ENCODE measurements around the gene SCYL1.
A peak's percentile ranks its signal among the peaks of the same experiment; 100 is the strongest.
"Not testable (repeated sequence)": the region's sequence is repeated elsewhere in the genome, so short reads cannot be mapped to it uniquely, and the experiment has no call there.

The SCYL1 gene

DNA sequence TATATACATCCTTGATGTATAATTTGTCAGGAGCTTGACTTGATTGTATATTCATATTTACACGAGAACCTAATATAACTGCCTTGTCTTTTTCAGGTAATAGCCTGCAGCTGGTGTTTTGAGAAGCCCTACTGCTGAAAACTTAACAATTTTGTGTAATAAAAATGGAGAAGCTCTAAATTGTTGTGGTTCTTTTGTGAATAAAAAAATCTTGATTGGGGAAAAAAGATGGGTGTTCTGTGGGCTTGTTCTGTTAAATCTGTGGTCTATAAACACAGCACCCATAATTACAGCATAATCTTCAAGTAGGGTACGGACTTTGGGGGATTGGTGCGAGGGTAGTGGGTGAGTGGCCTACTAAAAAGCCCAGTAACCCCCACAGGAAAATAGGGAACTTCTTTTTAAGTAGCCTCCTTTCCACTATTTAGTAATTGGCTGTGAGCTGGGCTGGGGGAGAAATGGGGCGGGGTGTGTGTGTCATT, 18.6 kb upstream of the SCYL1 start:
- DNase-seq: no peak

DNA sequence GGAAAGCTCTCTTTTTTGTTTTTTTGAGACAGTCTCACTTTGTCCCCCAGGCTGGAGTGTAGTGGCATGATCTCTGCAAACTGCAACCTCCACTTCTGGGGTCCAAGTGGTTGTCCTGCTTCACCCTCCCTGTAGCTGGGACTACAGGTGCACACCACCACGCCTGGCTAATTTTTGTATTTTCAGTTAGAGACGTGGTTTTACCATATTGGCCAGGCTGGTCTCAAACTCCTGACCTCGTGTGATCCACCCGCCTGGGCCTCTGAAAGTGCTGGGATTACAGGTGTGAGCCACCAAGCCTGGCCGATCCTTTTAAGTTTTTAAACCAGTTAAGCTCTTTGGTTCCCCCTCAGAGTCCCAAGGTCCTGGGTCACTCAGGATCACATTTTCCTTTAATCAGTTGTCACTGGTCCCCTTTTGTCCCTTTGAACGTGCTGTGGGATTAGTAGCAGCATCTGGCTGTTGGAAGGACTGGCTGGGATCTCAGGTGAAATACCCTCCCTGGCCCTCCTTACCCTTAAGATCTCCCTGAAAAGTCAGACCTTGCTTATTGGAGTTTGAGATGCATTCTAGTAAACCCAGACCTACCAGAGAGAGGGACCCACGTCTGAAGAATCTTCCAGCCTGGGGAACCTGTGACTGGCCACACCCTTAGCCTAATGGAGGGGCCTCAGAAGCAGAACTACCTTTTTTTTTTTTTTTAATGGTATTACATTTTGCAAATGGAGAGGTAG, 17.9 kb upstream of the SCYL1 start:
- peak; percentile 22 for DNase-seq

DNA sequence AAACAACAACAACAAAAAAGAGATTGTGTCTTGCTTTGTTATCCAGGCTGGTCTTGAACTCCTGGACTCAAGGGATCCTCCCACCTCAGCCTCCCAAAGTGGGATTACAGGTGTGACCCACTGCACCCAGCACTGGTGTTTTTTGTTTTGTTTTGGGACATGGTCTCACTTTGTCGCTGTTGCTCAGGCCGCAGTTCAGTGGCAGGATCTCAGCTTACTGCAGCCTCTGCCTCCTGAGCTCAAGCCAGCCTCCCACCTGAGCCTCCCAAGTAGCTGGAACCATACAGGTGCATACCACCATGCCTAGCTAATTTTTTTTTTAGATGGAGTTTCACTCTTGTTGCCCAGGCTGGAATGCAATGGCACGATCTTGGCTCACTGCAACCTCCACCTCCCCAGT, 12.6 kb upstream of the SCYL1 start:
- not testable (repeated sequence) for DNase-seq

DNA sequence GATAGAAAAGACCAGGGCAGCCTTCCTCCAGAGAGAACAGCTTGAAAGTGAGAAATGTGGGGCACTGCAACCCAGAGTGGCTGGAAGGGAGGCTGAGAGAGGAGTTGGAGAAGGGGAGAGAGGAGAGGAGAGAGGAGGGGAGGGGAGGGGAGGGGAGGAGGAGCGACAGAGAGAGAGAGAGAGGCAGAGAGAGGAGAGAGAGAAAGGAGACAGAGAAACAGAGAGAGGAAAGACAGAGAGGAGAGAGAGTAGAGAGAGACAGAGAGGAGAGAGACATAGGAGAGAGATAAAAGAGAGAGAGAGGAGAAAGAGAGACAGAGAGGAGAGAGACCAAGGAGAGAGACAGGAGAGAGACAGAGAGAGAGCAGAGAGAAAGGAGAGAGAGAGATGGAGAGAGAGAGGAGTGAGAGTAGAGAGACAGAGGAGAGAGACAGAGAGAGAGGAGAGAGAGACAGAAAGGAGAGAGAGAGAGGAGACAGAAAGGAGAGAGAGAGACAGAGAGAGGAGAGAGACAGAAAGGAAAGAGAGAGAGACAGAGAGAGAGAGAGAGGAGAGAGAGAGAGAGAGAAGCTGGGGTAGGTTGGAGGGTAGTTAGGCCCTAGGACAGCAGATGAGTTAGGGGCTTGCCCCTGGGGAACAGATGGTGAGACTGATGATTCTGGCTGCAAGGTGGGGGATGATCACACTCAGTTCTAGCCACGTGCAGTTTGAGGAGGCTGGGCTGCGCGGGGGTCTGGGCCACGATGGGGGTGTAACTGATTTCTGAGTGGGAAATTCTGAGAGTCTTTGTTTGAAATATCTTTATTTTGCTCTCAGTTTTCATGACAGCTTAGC, 8.5 kb upstream of the SCYL1 start:
- DNase-seq: no peak

DNA sequence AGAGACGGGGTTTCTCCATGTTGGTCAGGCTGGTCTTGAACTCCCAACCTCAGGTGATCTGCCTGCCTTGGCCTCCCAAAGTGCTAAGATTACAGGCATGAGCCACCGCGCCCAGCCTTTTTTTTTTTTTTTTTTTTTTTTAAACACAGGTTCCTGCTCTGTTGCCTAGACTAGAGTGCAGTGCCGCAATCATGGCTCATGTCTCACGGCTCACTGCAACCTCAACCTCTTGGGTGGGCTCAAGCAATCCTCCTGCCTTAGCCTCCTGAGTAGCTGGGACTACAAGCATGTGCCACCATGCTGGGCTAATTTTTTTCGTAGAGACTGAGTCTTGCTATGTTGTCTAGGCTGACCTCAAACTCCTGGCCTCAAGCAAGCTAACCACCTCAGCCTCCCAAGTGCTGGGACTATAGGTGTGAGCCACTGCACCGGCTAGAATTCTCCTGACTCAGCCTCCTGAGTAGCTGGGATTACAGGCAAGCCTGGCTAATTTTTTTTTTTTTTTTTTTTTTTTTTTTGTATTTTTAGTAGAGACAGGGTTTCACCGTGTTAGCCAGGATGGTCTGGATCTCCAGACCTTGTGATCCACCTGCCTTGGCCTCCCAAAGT, 5.8 kb upstream of the SCYL1 start:
- not testable (repeated sequence) for DNase-seq

DNA sequence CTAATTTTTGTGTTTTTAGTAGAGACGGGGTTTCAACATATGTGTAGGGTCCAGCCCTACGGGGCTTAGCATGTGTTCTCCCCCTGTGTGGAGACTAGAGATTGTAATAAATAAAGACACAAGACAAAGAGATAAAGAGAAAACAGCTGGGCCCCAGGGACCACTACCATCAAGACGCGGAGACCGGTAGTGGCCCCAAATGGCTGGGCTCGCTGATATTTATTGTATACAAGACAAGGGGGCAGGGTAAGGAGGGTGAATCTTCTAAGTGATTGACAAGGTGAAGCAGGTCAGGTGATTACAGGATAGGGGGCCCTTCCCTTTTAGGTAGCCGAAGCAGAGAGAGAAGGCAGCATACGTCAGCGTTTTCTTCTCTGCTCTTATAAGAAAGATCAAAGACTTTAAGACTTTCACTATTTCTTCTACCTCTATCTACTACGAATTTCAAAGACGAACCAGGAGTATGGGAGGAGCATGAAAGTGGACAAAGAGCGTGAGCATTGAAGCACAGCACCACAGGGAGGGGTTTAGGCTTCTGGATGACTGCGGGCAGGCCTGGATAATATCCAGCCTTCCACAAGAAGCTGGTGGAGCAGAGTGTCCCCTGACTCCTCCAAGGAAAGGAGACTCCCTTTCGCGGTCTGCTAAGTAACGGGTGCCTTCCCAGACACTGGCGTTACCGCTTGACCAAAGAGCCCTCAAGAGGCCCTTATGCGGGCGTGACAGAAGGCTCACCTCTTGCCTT, 2.9 kb upstream of the SCYL1 start:
- DNase-seq: peak; percentile 12

DNA sequence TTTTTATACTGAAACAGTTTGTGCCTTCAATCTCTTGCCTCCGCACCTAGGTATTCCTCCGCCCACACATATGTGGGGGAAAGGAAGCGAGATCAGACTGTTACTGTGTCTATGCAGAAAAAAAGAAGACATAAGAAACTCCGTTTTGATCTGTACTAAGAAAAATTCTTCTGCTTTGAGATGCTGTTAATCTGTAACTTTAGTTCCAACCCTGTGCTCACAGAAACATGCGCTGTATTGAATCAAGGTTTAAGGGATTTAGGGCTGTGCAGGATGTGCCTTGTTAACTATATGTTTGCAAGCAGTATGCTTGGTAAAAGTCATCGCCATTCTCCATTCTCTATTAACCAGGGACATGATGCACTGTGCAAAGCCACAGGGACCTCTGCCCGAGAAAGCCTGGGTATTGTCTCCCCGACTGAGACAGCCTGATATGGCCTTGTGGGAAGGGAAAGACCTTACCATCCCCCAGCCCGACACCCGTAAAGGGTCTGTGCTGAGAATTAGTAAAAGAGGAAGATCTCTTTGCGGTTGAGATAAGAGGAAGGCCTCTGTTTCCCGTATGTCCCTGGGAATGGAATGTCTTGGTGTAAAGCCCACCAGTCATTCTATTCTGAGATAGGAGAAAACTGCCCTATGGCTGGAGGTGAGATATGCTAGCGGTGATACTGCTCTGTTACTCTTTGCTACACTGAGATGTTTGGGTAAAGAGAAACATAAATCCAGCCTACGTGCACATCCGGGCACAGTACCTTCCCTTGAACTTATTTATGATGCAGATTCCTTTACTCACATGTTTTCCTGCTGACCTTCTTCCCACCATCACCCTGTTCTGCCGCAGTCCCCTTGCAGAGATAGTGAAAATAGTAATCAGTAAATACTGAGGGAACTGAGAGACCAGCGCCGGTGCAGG, 1.9 kb upstream of the SCYL1 start:
- DNase-seq: peak; percentile 12

DNA sequence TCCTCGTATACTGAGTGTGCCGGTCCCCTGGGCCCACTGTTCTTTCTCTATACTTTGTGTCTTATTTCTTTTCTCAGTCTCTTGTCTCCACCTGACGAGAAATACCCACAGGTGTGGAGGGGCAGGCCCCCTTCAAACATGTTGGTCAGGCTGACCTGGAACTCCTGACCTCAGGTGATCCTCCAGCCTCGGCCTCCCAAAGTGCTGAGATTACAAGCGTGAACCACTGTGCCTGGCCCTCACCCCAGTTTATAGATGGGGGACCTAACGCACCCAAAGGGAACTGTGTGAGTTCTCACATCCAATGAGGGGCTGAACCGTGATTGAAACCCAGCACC, 1.3 kb upstream of the SCYL1 start:
- DNase-seq: not testable (repeated sequence)

DNA sequence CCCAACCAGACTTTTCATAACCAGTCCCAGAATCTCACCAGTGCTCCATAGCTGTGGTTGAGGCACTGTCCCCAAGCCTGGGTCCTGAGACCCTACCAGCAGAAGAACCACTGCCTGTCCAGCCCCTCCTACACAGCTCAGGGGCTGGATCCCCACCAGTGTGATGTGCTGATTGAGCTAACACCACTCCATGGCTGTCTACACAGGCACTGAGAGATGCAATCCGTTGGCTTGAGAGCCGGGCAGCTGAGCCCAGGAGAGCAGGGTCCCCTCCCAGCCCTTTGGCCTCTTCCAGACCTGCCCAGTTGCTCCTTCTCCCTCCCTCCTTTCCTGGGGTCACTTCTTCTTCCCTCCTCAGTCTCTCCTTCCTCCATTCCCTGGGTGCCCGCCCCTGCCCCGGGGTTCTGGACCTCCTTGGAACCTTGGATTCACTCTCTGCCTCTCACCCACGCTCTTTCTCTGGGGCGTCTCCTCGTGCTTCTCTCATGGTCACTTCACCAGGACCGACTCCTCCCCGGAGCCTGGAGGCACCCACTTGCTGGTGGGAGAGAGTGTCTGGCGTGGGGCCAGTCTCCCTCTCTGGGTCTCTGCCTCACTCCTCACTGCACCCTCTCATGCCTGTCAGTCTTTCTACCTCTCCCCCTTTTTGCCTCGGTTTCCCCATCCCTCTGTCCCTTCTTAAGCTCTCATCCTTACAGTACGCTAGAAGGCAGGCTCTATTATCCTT, 706 bp upstream of the SCYL1 start:
- no peak for DNase-seq

DNA sequence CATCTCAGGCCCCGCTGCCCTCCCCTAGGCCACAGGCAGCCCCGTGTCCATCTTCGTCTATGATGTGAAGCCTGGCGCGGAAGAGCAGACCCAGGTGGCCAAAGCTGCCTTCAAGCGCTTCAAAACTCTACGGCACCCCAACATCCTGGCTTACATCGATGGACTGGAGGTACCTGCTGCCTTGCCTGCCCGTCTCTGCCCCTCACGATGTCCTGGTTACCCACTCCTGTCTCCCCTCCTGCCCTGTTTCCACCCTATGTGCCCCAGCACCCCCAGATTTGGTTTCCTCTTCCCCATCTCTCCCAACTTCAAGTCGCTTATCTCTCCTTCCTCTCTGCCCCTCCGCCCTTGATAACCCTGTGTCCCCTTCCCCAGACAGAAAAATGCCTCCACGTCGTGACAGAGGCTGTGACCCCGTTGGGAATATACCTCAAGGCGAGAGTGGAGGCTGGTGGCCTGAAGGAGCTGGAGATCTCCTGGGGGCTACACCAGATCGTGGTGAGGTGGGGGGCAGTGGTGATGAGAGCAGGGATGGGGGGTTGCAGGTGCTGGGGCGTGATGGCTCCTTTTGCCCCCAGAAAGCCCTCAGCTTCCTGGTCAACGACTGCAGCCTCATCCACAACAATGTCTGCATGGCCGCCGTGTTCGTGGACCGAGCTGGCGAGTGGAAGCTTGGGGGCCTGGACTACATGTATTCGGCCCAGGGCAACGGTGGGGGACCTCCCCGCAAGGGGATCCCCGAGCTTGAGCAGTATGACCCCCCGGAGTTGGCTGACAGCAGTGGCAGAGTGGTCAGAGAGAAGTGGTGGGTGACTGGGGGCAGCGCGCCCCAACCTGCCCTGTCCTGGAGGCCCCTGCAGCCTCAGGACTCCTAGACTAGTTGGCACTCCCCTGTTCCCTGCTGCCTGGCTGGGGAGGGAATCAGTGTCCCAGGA, 930 bp downstream of the SCYL1 start:
- no peak for DNase-seq

DNA sequence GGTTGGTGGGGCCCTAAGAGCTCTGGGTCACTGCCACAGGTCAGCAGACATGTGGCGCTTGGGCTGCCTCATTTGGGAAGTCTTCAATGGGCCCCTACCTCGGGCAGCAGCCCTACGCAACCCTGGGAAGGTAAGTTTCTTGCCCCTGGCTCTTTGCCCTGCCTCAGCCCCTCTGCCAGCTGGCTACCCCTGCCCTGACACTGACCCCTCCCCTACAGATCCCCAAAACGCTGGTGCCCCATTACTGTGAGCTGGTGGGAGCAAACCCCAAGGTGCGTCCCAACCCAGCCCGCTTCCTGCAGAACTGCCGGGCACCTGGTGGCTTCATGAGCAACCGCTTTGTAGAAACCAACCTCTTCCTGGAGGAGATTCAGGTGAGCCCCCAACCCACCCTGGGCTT, 1.9 kb downstream of the SCYL1 start:
- DNase-seq: no peak

DNA sequence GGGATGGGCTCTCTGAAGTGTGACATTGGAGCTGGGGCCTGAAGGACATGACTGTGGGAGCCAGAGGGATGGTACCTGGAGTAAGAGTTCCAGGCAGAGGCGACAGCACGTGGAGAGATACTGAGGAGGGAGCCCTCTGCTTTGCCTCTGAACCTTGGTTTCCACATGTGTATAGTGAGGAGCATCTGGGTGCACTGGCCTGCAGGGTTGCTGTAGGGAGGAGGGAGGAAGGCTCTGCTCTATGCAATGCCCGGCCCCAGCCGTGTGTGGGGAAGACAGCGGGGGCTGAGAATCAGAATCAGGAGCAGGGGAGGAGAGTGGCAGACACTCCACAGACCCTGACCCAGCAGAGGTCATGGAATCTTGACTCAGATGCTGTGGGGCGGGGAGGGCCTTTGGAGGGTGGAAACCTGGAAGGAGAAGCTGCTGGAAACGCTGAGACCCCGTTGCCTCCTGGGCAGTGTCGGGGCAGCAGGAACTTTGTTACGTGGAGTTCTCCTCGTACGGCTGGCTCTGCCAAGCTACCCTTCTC, 4.0 kb downstream of the SCYL1 start:
- no peak for DNase-seq

DNA sequence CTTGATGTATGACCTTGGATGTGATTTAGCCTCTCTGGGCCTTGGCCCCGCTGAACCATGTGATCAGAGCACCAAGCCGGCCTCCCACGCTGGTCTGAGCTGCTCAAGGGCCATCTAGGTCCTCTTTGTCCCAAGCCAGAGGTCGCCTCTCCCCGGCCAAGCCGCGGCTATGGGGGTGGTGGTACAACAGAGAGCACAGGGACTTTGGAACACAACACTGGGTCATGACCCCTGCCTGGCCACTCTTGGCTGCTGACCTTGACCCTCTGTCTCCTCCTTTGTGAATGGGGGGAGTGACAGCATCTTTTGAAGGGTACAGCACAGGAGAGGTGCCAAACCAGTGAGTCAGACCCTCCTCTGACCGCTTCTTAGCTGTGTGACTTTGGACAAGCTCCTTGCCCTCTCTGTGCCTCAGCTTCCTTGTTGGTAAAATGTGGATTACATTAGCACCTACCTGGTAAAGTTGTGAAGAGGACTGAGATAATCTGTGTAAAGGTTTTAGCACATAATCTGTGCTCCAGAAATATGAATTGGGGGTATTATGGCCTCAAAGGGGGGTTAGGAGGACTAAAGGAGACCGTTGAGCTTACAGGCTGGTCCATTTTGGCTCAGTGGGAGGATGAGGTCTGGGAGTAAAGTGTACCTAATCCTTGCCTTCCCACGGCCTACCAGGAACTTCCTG, 4.7 kb downstream of the SCYL1 start:
- no peak for DNase-seq

DNA sequence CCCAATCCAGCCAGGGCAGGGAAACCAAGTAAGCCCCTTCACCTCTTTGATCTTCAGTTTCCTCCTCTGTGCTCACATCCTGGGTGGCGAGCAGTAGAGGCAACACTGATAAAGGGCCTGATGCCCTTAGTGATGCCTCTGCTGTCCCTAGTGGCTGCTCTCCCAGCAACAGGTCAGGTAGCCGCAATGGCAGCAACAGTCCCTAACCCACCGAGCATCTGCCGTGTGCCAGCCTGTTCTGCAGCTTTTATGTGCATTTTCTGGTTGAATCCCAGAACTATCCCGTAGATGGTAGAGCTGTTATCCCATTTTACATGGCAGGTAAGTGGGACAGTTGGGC, 5.2 kb downstream of the SCYL1 start:
- no peak for DNase-seq

DNA sequence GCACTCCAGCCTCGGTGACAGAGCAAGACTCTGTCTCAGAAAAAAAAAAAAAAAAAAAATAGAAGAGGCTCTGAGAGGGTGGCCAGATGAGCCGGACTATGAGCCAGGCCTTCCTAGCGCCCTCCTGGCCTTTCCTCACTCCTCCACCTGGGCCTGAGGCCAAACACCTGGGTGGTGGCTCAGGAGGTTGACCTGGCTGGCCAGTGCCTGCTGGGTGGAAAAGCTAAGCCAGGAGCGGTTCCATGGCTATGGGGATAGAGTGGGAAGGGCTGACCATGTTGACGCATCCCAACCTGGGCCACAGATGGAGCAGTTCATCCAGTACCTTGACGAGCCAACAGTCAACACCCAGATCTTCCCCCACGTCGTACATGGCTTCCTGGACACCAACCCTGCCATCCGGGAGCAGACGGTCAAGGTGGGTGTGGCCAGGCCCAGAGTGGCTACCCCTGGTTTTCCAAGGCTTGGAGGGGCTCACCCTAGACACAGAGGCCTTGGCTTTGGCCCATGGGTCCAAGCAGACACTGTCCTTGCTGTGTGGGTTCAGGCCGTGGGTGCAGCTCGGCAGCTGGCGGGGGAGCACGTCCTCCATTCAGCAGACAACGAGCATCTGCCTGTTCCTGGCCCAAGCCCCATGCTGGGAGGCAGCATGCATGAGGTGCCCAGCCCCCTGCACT, 7.6 kb downstream of the SCYL1 start:
- no peak for DNase-seq

DNA sequence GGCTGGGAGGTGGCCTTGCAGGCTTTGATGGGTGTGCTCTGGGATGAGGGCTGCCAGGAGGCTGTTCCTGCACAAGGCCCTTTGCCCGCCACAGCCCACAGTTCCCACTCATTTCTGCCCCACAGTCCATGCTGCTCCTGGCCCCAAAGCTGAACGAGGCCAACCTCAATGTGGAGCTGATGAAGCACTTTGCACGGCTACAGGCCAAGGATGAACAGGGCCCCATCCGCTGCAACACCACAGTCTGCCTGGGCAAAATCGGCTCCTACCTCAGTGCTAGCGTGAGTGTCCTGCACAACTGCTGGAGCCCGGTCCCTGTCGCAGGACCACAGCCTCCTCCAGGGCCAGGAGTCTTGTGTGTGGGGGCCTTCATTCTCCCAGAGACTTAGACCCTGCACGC, 10.2 kb downstream of the SCYL1 start:
- no peak for DNase-seq

DNA sequence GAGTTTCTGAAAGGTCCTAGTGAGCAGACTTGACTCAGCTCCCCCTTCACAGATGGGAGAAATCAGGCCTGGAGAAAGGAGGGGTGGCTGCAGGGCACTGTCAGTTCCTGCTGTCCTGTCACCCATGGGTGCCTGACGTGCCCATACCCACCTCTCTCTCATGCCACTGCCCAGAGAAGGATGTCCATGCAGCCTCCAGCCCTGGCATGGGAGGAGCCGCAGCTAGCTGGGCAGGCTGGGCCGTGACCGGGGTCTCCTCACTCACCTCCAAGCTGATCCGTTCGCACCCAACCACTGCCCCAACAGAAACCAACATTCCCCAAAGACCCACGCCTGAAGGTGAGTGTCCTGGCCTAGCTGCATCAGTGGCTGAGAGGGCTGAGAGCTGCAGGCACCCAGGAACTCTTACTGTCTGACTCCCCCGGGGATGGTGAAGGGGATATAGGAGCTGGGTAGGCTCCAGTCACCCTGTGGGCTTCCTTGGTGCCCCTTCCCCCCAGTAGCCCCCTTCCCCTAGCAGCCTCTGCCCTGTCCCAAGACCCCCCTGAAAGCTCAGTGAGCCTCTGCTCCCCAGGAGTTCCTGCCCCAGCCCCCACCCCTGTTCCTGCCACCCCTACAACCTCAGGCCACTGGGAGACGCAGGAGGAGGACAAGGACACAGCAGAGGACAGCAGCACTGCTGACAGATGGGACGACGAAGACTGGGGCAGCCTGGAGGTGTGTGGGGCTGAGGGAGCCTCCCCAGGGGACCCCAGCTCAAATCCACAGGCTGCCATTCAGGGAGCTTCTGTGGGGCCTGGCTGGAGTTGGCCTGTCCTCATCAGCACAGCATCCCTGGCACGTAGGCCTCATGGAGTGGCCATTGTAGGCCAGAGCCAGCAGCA, 11.8 kb downstream of the SCYL1 start:
- DNase-seq: no peak

DNA sequence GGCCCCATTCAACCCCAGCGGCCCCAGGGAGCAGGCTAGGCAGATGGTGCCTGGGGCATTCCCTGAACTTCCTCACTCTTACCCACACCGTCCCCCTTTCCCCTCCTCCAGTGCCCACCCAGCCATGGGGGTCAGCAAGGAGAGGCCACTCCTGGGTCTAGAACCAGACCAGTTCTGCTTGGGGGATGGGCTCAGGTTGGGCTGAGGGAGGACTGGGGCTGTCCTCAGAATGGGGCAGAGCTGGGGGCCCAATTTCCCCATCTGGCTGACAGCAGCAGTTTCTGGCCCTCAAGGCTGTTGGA, 12.4 kb downstream of the SCYL1 start:
- no peak for DNase-seq
